Stomach (tissue), 4 donors: Measurements from ENCODE around the gene APOL3.

Experiments
- EP300 ChIP-seq: sonication (generic); formaldehyde crosslinking; IDR thresholded peaks from one replicate; pipeline ENCODE4 v1.6.1; 2017; ENCODE audit warnings: antibody characterized with exemption
- POLR2AphosphoS5 ChIP-seq, 3 donors: sonication (generic); formaldehyde crosslinking; IDR thresholded peaks; one replicate each; pipeline ENCODE4 v1.6.1; 2016; ENCODE audit warnings: antibody characterized with exemption in 3 of 3
- TF ChIP-seq, protein P1 (sequence below), 7 experiments: fragments of 450-650 bp in 4 of 7; fragments of 200-600 bp in 3 of 7; sonication (generic) in 3 of 7; IDR thresholded peaks; one replicate each; pipeline ENCODE4 v1.5.1; 2016 to 2019; ENCODE audit warnings: antibody characterized with exemption in 7 of 7, control low read depth in 2 of 7, mild to moderate bottlenecking in 1 of 7

DNA sequence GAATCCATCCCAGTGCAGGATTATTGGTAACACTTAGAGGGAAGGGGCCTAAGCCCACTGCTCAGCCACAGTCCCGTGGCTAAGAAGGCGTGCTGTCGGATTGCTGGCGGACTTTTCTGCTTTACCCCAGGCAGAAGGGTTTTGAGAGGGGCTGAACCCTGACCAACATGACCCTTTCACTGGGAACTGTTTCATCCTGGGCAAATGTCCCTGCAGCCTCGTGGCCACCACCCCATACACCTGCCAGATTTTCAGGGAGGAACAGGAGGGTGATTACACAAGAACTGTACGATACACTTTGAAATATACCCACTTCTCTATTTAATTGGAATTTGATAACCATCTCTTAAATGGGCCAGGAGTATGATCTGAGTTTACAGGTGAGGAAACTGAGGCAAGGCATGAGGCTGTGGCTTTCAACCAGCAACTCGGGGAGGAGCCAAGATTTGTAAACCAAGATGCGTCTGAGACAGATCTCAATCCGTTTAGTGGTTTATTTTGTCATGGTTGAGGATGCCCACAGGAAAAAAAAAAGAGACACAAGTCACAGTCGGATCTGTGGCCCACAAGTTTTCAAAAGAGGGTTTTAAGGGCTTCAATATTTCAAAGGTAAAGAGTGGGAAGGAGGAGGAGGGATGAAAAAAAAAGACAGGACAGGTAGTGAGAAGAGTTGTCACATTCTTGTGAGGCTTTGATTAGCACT is 6.1 kb upstream of the APOL3 start:
- TF ChIP-seq, protein P1, sequence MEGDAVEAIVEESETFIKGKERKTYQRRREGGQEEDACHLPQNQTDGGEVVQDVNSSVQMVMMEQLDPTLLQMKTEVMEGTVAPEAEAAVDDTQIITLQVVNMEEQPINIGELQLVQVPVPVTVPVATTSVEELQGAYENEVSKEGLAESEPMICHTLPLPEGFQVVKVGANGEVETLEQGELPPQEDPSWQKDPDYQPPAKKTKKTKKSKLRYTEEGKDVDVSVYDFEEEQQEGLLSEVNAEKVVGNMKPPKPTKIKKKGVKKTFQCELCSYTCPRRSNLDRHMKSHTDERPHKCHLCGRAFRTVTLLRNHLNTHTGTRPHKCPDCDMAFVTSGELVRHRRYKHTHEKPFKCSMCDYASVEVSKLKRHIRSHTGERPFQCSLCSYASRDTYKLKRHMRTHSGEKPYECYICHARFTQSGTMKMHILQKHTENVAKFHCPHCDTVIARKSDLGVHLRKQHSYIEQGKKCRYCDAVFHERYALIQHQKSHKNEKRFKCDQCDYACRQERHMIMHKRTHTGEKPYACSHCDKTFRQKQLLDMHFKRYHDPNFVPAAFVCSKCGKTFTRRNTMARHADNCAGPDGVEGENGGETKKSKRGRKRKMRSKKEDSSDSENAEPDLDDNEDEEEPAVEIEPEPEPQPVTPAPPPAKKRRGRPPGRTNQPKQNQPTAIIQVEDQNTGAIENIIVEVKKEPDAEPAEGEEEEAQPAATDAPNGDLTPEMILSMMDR (IDR thresholded peaks at IDR 0.05) = no peak
- TF ChIP-seq EP300 (no peak), POLR2AphosphoS5 (IDR thresholded peaks at IDR 0.05) (no peak)
